Pancreas (tissue), 10 donors: Measurements from ENCODE around the gene VASN. TPM values are rescaled to one million over a fixed set of nuclear protein-coding genes. Genes with fewer than 3 reads are reported as not detected.

Experiments
- ATAC-seq, 4 donors: fragments of 200-7000 bp; cut with Tn5 transposase; one replicate each; pipeline versions ENCODE4 v1.8.0 to v1.9.1; 2020; ENCODE audit warnings: mild to moderate bottlenecking in 4 of 4, moderate library complexity in 4 of 4
- DNase-seq, 6 donors: peaks; one replicate each; pipeline ENCODE4 v3.0.0-alpha.2; 2020
- FAIRE-seq: peaks from 2 replicates; lab custom pipeline; 2012; peaks lifted over from hg19 to GRCh38; lab: Jason Lieb, UNC
- H3K27ac ChIP-seq, 4 donors: fragments of 200-600 bp; sonication (generic); 1 replicate in 3 of 4; 2 replicates in 1 of 4; pipeline versions ENCODE4 v1.5.0 to v1.8.0; 2020
- H3K27me3 ChIP-seq, 4 donors: fragments of 200-600 bp; one replicate each; pipeline ENCODE4 v1.8.0; 2021
- H3K36me3 ChIP-seq, 3 donors: fragments of 200-600 bp; sonication (generic) in 1 of 3; one replicate each; pipeline versions ENCODE4 v1.5.0 to v1.8.0; 2020 to 2021
- H3K4me1 ChIP-seq, 3 donors: fragments of 200-600 bp; one replicate each; pipeline ENCODE4 v1.8.0; 2021
- H3K4me3 ChIP-seq, 4 donors: fragments of 200-600 bp; sonication (generic) in 2 of 4; one replicate each; pipeline versions ENCODE4 v1.5.0 to v1.8.0; 2020 to 2021
- H3K9me3 ChIP-seq, 4 donors: fragments of 200-600 bp; one replicate each; pipeline ENCODE4 v1.8.0; 2021
- CTCF ChIP-seq, 4 donors: fragments of 200-600 bp; sonication (generic) in 3 of 4; IDR thresholded peaks; one replicate each; pipeline versions ENCODE4 v1.5.0 to v1.8.0; 2021; ENCODE audit warnings: antibody characterized with exemption in 4 of 4
- WGBS, 2 donors: extraction: QIAGEN DNeasy Blood & Tissue Kit; methylation state at CpG; one replicate each; pipeline ENCODE4 v1.1.7; 2013; 5-methylcytosine and 5-hydroxymethylcytosine counted together
- intact Hi-C, 3 donors: fragments of 100-400 bp; cut with DNase I; formaldehyde crosslinking; loops; one replicate each; pipeline versions ENCODE4 v1.11.1 to v1.14.2; 2022
- polyA plus RNA-seq, 2 donors: library from polyadenylated mRNA; stranded (reverse); fragments of 200-250 nt; gene quantifications; one replicate each; pipeline ENCODE4 v1.2.3, GENCODE V29; 2013
- total RNA-seq, 6 donors: library from RNA; stranded (reverse); fragmentation: NEBNext Ultra II Directional in 4 of 6; extraction: Animal tissue kit (Norgen Biotek cat#: 25700) in 4 of 6; gene quantifications; one replicate each; pipeline versions ENCODE4 v1.2.1 to v1.2.4, GENCODE V29; 2021 to 2023
- donor health status: healthy with polysubstance abuse.
- donor health status: DM: no; HTN: no; CAD: no; lungs with moderate emphysema.
- donor health status: DM: no; HTN: no; CAD: no.
- donor health status: control.
- donor health status: control.
- donor health status: Bipolar disorder and iron deficiency.
- donor health status: DM: yes; HTN: yes; CAD: no.
- donor health status: DM: no; HTN: no; CAD: no.
- donor health status: DM: no; HTN: no; CAD: no.
- donor health status: DM: yes; HTN: yes; CAD: no.

Gene VASN
- total and polyA plus RNA-seq, 8 donors: 3.1 to 14.8 (median 8.5) TPM

DNA sequence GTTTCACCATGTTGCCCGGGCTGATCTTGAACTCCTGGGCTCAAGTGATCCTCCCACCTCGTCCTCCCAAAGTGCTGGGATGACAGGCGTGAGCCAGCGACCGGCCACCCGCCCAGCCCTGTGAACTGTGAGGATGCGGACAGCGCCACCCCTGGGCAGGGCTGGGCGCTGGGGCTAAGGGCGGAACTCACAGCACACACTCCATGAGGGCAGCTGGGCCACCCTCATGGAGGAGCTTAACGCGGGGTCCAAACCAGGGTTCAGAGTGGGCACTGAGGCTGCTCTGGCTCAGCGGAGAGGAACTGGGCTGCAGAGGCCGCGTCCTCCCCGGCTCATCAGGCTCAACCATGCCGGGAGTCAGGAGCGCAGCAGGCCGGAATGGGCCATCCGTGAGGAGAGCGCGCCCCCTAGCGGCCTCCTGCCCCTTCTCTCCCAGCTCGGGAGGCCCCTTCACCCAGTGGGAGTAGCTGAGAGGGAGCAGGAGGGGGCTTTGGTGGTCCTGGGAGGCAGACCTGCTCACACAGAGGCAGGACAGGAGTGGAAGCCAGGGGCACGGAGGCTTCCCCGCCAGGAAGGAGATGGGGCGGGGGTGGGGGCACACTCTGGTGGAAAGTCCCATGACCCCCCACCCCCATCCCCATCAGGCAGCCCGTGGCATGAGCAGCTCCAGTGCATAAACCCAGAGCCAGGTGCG, 30.9 kb downstream of the VASN start:
- intact Hi-C loops: loop anchor here (5.0 to 10.0 kb wide), 3 partner anchors 40 to 198 kb away; no protein-coding TSS in a partner anchor
- 19 to 21% methylated on average over 28 to 29 of the region's 29 CpGs for WGBS, 2 donors
- Histone ChIP-seq H3K36me3 (peaks cover 0 to 13% (median 0%) of the 10 kb centered on the region in 3 donors), H3K27me3 (no peaks in the 10 kb centered on the region), H3K27ac (no peak overlapping the region), H3K9me3 (no peaks in the 10 kb centered on the region), H3K4me3 (no peak overlapping the region), H3K4me1 (no peaks in the 10 kb centered on the region)
- ATAC-seq: peak; percentile 90 to 97 (median 96)
- no peak for FAIRE-seq
- TF ChIP-seq CTCF (IDR thresholded peaks at IDR 0.05): peak; percentile 84 to 92 (median 90)
- DNase-seq: peak; percentile 66 to 98 (median 86)

DNA sequence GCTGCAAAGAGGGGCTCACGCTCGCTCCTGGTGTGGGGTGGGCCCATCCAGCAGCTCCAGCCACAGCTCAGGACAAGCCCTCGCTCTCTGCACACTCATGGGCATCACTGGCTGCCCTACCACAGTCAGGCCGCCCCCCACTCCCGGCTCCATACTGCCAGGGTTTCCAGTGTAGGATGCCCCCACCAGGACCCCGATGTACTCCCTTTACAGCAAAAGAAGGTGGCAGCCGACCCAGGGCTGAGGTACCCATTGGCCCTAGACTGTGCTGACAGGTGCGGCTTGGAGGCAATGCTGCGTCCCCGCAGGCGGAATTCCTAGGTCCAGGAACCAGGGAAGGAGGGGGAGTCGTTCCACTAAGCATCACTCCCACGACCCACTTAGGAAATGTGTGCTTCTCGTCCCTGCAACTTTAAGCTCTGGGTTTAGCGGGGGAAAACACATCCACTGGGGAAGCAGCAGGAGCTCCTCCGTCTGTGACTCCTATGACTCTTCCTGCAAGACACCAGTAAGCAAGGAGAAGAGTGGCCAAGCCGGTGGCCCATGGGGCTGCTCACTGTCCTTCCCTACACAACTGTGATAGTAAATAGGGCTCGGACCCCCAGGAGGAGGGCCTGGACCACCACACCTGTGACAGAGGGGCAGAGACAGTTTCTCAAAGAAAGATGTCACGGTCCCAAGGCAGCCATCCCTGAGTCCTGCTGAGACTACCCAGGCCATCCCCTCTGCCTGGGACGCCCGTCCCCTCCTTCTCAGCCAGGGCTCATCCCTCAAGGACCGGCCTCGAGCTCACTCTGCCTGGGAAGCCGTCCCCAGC, 31.7 kb downstream of the VASN start:
- WGBS, 2 donors: 76 to 79% methylated on average over 24 of the region's 24 CpGs
- no peak for TF ChIP-seq CTCF (IDR thresholded peaks at IDR 0.05)
- no peak overlapping the region for H3K4me3 ChIP-seq
- no peaks in the 10 kb centered on the region for H3K9me3 ChIP-seq
- ATAC-seq (peak in 1 of 4 donors; percentile 11), DNase-seq (peak in 1 of 6 donors; percentile 74), FAIRE-seq (no peak)
- no peaks in the 10 kb centered on the region for H3K27me3 ChIP-seq
- H3K27ac ChIP-seq: no peak overlapping the region
- H3K36me3 ChIP-seq: peaks cover 0 to 13% (median 0%) of the 10 kb centered on the region in 3 donors
- no peaks in the 10 kb centered on the region for H3K4me1 ChIP-seq
- intact Hi-C loops: loop anchor here (5.0 to 10.0 kb wide), 3 partner anchors 41 to 199 kb away; no protein-coding TSS in a partner anchor

DNA sequence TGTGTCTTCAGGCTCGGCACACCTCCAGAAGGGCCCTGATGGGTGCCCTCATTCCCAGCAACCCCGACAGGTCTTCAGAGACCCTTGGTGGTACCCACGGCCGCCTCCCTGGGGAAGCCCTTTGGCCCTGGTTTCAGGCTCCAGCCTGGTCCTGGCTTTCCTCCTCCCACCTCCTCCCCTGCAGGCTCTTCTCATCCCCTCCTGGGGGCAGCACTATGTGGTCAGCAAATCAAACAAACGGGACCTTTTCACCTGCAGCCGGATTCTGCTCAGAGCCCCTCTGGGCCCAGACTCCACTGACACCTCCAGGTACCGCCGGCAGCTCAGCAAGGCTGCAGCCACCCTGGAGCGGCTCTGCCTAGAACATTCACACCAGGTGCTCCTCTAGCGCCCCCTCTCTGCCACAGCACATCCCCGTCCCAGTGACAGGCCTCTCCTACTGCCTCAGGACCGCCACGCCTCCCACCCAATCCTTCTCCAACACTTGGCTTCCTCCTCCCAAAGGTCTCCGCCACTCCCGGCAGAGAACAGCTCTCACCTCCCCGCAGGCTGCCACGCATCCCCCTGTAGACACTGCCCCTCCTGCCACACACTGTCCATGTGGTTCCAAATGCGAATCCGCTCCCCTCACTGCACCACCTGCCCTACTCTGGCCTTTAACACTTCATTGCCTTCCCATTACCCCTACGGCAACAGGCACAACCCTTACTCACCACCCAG, 32.8 kb downstream of the VASN start:
- Histone ChIP-seq H3K27me3 (no peaks in the 10 kb centered on the region), H3K27ac (no peak overlapping the region), H3K9me3 (no peaks in the 10 kb centered on the region), H3K4me3 (no peak overlapping the region), H3K4me1 (no peaks in the 10 kb centered on the region), H3K36me3 (peaks cover 0 to 13% (median 0%) of the 10 kb centered on the region in 3 donors)
- intact Hi-C loops: loop anchor here (2.0 to 10.0 kb wide), 4 partner anchors 42 to 200 kb away; no protein-coding TSS in a partner anchor
- WGBS, 2 donors: 74 to 75% methylated on average over 20 of the region's 20 CpGs
- peak in 3 of 4 donors; percentile 11 to 21 (median 15) for TF ChIP-seq CTCF (IDR thresholded peaks at IDR 0.05)
- ATAC-seq: peak in 2 of 4 donors; percentile 14
- FAIRE-seq: no peak
- DNase-seq: peak in 1 of 6 donors; percentile 74

DNA sequence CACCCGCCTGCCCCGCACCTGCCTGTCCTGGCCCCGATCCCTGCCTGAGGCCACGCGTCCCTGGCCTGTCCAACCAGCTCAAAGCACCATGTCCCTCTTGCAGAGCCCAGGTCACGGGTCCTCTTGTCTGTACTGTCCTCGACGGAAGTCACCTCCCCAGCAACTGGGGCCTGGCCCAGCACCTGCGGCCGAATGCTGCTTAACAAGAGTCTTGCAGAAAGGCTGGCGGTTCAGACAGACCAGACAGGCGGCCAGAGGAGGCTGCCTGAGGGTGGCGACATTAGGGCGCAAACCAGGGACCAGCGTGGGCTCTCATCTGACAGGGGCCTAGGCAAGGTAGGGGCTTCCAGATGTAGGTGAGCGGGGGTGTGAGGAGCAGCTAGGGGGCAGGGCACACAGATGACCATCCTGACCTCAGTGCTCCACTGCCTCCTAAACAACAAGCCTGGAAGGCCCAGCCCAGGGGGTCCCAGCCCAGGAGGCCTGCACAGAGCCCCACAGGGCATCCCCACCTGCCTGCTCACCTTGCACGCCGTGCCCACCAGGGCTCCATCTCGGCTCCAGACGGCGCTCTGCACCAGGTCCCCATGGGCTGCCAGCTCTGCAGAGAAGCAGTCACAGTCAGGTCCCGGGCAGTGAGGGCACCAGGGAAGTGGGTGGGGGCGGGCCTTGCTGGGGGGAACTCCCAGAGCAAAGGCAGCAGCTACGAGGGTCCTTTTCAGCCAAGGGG, 33.5 kb downstream of the VASN start:
- no peak for ATAC-seq
- no peak overlapping the region for H3K4me3 ChIP-seq
- TF ChIP-seq CTCF (IDR thresholded peaks at IDR 0.05): no peak
- intact Hi-C loops: loop anchor here (2.0 to 10.0 kb wide), 4 partner anchors 43 to 200 kb away; no protein-coding TSS in a partner anchor
- WGBS, 2 donors: 88 to 93% methylated on average over 23 to 24 of the region's 24 CpGs
- H3K36me3 ChIP-seq: peaks cover 0 to 13% (median 0%) of the 10 kb centered on the region in 3 donors
- H3K4me1 ChIP-seq: no peaks in the 10 kb centered on the region
- H3K27me3 ChIP-seq: no peaks in the 10 kb centered on the region
- no peak for FAIRE-seq
- H3K27ac ChIP-seq: no peak overlapping the region
- no peaks in the 10 kb centered on the region for H3K9me3 ChIP-seq
- DNase-seq: peak in 1 of 6 donors; percentile 71
